ENCODE results near the gene CRACR2B.

Gene CRACR2B

GRCh38 chr11:796565-797295 is 31.0 kb upstream of the CRACR2B start:
- Histone ChIP-seq H3K9ac (ENCODE audit: low read length) (peak overlapping the region; percentile 94), H3K9me3 (ENCODE audit: insufficient read depth, low read length) (no peaks in the 10 kb centered on the region), H3K27me3 (ENCODE audit: low read length) (no peaks in the 10 kb centered on the region), H4K20me1 (ENCODE audit: low read depth, low read length) (peaks cover 2% of the 10 kb centered on the region; the same call in 1 of the 2 replicates), H2AFZ (ENCODE audit: low read depth, low read length, severe bottlenecking) (no peak overlapping the region), H3K9me2 (replicated peaks; ENCODE audit: insufficient read depth, low read length) (no peaks in the 10 kb centered on the region), H3K4me3 (ENCODE audit: insufficient read depth, low read length, poor library complexity, severe bottlenecking) (peak overlapping the region; percentile 87), H3K27ac (ENCODE audit: low read depth, low read length) (peak overlapping the region; percentile 86), H3K79me2 (ENCODE audit: insufficient read depth, low read length) (peaks cover 15% of the 10 kb centered on the region; the same call in 1 of the 2 replicates), H3K4me2 (ENCODE audit: low read depth, low read length, poor library complexity, severe bottlenecking) (peak overlapping the region; percentile 80), H3K36me3 (ENCODE audit: low read length) (no peaks in the 10 kb centered on the region), H3F3A (ENCODE audit: insufficient read depth) (peaks cover 4% of the 10 kb centered on the region; the same call in 1 of the 2 replicates)
- TF ChIP-seq CTCF (IDR thresholded peaks at IDR 0.05; ENCODE audit: insufficient read depth, low read length, poor library complexity, severe bottlenecking) (no peak), EZH2phosphoT487 (conservative IDR thresholded peaks at IDR 0.05; ENCODE audit: low read length) (no peak)

GRCh38 chr11:797296-798092 is 30.2 kb upstream of the CRACR2B start:
- H3K36me3 ChIP-seq (ENCODE audit: low read length), result no peaks in the 10 kb centered on the region
- H3K4me3 ChIP-seq (ENCODE audit: insufficient read depth, low read length, poor library complexity, severe bottlenecking), result peak overlapping the region; percentile 87
- H2AFZ ChIP-seq (ENCODE audit: low read depth, low read length, severe bottlenecking), result peak overlapping the region; percentile 46
- peak overlapping the region; percentile 80 for H3K4me2 ChIP-seq (ENCODE audit: low read depth, low read length, poor library complexity, severe bottlenecking)
- peak overlapping the region; percentile 94 for H3K9ac ChIP-seq (ENCODE audit: low read length)
- no peaks in the 10 kb centered on the region for H3K27me3 ChIP-seq (ENCODE audit: low read length)
- H3K9me2 ChIP-seq (replicated peaks; ENCODE audit: insufficient read depth, low read length), result no peaks in the 10 kb centered on the region
- H3K9me3 ChIP-seq (ENCODE audit: insufficient read depth, low read length), result no peaks in the 10 kb centered on the region
- peak overlapping the region; percentile 86 for H3K27ac ChIP-seq (ENCODE audit: low read depth, low read length)
- TF ChIP-seq EZH2phosphoT487 (conservative IDR thresholded peaks at IDR 0.05; ENCODE audit: low read length) (no peak), CTCF (IDR thresholded peaks at IDR 0.05; ENCODE audit: insufficient read depth, low read length, poor library complexity, severe bottlenecking) (no peak)
- H4K20me1 ChIP-seq (ENCODE audit: low read depth, low read length), result peaks cover 2% of the 10 kb centered on the region; the same call in 1 of the 2 replicates
- H3F3A ChIP-seq (ENCODE audit: insufficient read depth), result peaks cover 4% of the 10 kb centered on the region; the same call in 1 of the 2 replicates
- H3K79me2 ChIP-seq (ENCODE audit: insufficient read depth, low read length), result peaks cover 15% of the 10 kb centered on the region; the same call in 1 of the 2 replicates

GRCh38 chr11:798093-798713 is 29.5 kb upstream of the CRACR2B start, which contains the start of gene SLC25A22:
Gene SLC25A22 (minus strand): TSS chr11:798281. CDS start chr11:795006, 3,275 bp downstream.
- Histone ChIP-seq H3K27me3 (ENCODE audit: low read length) (no peaks in the 10 kb centered on the region), H2AFZ (ENCODE audit: low read depth, low read length, severe bottlenecking) (peak within 1 kb of the TSS; percentile 46), H4K20me1 (ENCODE audit: low read depth, low read length) (peaks cover 2% of the 10 kb centered on the region; the same call in 1 of the 2 replicates), H3K36me3 (ENCODE audit: low read length) (no peaks in the 10 kb centered on the region), H3F3A (ENCODE audit: insufficient read depth) (peaks cover 4% of the 10 kb centered on the region; the same call in 1 of the 2 replicates), H3K9ac (ENCODE audit: low read length) (peak within 1 kb of the TSS; percentile 94), H3K4me2 (ENCODE audit: low read depth, low read length, poor library complexity, severe bottlenecking) (peak within 1 kb of the TSS; percentile 80), H3K4me3 (ENCODE audit: insufficient read depth, low read length, poor library complexity, severe bottlenecking) (peak within 1 kb of the TSS; percentile 87), H3K27ac (ENCODE audit: low read depth, low read length) (peak within 1 kb of the TSS; percentile 86), H3K9me2 (replicated peaks; ENCODE audit: insufficient read depth, low read length) (no peaks in the 10 kb centered on the region), H3K9me3 (ENCODE audit: insufficient read depth, low read length) (no peaks in the 10 kb centered on the region), H3K79me2 (ENCODE audit: insufficient read depth, low read length) (peaks cover 15% of the 10 kb centered on the region; the same call in 1 of the 2 replicates)
- TF ChIP-seq CTCF (IDR thresholded peaks at IDR 0.05; ENCODE audit: insufficient read depth, low read length, poor library complexity, severe bottlenecking), result peak; percentile 89
- TF ChIP-seq EZH2phosphoT487 (conservative IDR thresholded peaks at IDR 0.05; ENCODE audit: low read length), result no peak
